HFF-Myc (cell line): Measurements from ENCODE around the gene TMEM168.

Experiments
- DNase-seq: peaks from one replicate; pipeline ENCODE4 v3.0.0-alpha.2; 2011; ENCODE audit warnings: low read depth; ENCODE audit errors: extremely low read depth
- H3K4me3 ChIP-seq: replicated peaks from 2 replicates; pipeline ENCODE4 v1.5.1; 2011; ENCODE audit warnings: low read depth, mild to moderate bottlenecking, control low read depth, low read length
- TF ChIP-seq, protein P1 (sequence below): IDR thresholded peaks from 2 replicates; pipeline ENCODE4 v1.5.1; 2012; ENCODE audit warnings: mild to moderate bottlenecking, low read depth, low read length, control low read depth; ENCODE audit errors: missing control alignments

TMEM168 gene

DNA sequence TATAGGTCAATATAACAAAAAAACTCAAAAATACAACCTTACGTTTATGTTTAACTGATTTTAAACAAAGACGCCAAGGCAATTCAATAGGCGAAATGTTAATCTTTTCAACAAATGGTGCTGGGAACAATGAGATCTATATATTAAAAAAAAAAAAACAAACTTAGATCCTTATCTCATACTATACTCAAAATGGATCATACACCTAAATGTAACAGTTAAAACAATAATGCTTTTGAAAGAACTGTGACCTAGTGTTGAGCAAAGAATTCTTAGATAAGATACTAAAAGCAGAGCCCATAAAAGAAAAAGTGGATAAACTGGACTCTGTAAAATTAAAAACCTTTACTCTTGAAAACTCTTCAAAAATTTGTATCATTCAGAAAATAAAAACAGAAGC lies 8.6 kb downstream of the TMEM168 start:
- TF ChIP-seq, protein P1, sequence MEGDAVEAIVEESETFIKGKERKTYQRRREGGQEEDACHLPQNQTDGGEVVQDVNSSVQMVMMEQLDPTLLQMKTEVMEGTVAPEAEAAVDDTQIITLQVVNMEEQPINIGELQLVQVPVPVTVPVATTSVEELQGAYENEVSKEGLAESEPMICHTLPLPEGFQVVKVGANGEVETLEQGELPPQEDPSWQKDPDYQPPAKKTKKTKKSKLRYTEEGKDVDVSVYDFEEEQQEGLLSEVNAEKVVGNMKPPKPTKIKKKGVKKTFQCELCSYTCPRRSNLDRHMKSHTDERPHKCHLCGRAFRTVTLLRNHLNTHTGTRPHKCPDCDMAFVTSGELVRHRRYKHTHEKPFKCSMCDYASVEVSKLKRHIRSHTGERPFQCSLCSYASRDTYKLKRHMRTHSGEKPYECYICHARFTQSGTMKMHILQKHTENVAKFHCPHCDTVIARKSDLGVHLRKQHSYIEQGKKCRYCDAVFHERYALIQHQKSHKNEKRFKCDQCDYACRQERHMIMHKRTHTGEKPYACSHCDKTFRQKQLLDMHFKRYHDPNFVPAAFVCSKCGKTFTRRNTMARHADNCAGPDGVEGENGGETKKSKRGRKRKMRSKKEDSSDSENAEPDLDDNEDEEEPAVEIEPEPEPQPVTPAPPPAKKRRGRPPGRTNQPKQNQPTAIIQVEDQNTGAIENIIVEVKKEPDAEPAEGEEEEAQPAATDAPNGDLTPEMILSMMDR: no peak
- DNase-seq: no peak
- no peak overlapping the region for H3K4me3 ChIP-seq

DNA sequence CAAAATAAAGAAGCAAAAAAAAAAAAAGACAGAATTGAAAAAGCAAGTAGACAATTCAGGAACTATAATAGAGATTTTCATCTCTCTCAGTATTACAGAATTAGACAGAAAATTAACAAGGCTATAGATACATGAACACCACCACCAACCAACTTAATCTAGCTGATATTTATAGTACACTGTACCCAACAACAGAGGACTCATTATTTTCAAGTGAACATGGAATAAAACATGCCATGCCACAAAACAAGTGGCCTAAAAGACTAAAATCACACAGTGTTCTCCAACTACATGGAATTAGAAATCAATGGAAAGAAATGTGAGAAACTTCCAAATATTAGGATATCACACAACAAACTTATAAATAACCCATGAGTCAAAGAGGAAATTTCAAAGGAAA lies 9.1 kb downstream of the TMEM168 start:
- DNase-seq: no peak
- TF ChIP-seq, protein P1: no peak
- no peak overlapping the region for H3K4me3 ChIP-seq

DNA sequence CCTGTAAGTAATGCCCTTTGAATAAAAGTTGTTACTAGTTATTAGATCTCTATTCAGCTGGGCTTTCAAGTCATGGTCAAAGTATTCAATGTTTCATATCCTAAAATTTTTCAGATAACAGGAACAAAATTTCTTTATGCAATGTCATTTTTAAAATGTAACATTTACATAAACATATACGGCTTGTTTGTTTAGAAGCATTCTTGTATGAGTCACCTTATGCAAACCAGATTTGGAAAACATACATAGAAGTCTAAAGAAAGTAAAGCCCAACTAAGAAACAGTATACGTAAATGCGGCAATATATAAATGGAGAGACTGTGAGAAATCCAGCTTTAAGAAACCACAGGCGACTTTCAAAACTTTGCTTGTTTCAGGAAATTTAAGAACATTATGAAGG lies 10.5 kb downstream of the TMEM168 start:
- DNase-seq: no peak
- TF ChIP-seq, protein P1: no peak
- no peak overlapping the region for H3K4me3 ChIP-seq

DNA sequence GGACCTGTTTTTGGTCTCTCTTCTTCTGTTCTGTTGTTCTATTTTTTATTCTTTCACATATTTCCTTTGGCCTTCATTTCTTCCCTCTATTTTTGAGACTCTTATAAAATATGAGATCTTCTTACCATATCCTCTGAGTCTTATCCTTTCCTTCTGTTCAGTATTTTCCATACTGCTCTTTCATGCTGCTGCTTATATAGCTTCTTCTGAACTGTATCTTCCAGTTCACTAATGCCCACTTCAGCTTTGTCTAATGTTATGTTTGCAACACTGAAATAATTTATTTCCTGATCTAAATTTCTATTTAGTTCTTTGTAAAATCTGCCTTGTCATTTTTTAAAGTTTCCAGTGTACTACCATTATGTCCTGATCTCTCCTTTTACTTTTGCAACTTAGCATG lies 12.8 kb downstream of the TMEM168 start:
- DNase-seq: no peak
- TF ChIP-seq, protein P1: no peak
- no peak overlapping the region for H3K4me3 ChIP-seq

DNA sequence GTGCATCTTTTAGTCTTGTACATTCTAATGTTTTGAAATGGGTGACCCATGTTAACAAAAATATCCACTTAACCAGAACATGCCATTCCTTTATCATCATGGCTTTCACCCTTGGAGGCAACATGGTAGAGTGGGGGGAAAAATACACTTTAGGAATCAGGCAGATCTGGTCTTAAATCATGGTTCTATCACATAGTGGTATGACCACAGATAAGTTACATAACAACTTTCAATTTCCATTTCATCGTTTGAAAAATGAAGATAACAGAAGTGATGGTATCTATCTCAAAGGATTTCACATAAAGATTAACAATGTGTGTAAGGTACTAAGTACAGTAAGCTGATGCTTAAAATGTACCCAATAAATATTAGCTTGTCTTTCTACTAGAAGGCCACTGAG lies 19.0 kb downstream of the TMEM168 start:
- H3K4me3 ChIP-seq: no peak overlapping the region
- DNase-seq: no peak
- TF ChIP-seq, protein P1: no peak

DNA sequence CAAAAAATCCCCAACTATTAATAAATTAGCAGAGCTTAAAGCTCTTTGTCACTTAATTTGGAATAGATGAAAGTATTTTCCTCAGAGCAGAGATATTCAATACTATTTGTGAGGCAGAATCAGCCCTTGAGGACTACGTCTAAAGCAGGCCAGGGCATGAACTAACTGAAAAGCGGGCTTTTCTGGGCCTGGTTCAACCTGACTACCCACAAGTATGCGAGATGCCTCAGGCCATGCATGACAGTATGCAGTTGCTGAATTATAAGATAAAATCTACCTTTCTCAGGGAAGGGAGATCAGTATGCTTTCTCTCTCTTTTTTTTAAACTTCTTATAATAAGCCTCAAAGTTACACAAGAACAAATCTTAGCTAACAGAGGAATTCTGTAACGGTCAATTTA lies 20.1 kb downstream of the TMEM168 start:
- H3K4me3 ChIP-seq: no peak overlapping the region
- TF ChIP-seq, protein P1: no peak
- no peak for DNase-seq

DNA sequence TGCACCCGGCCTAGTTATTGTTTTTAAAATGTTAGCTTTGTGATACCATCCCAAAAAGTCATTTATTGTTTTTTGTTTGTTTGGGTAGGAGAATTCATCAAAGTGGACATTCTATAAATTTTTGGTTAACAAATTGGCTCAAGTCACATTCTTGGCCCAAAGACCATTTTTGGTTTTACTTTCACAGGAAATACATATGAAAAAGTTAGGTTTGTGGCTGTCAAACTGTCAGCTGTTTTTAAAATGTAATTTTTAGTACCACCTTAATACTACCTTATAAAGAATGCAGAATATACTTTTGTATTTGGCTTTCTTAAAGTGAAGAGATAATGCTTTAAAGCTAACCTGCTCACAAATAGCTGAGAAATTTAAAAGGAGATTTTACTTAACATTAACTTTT lies 25.1 kb downstream of the TMEM168 start:
- TF ChIP-seq, protein P1: no peak
- no peak for DNase-seq
- no peak overlapping the region for H3K4me3 ChIP-seq
